Neural progenitor cell (in vitro differentiated cells): ENCODE measurements around the gene KIRREL3.

ENCODE experiments used
- EZH2 ChIP-seq: fragments of 200-600 bp; sonication (generic); IDR thresholded peaks from 2 replicates; pipeline ENCODE4 v1.6.1; 2017; ENCODE audit warnings: antibody characterized with exemption, mild to moderate bottlenecking, moderate library complexity
- EZH2phosphoT487 ChIP-seq: fragments of 200-600 bp; sonication (generic); IDR thresholded peaks from 2 replicates; pipeline ENCODE4 v1.6.1; 2017; ENCODE audit warnings: antibody characterized with exemption
- TF ChIP-seq, protein P1 (sequence below): fragments of 200-600 bp; sonication (generic); IDR thresholded peaks from 2 replicates; pipeline ENCODE4 v1.5.1; 2017; ENCODE audit warnings: antibody characterized with exemption, mild to moderate bottlenecking

DNA sequence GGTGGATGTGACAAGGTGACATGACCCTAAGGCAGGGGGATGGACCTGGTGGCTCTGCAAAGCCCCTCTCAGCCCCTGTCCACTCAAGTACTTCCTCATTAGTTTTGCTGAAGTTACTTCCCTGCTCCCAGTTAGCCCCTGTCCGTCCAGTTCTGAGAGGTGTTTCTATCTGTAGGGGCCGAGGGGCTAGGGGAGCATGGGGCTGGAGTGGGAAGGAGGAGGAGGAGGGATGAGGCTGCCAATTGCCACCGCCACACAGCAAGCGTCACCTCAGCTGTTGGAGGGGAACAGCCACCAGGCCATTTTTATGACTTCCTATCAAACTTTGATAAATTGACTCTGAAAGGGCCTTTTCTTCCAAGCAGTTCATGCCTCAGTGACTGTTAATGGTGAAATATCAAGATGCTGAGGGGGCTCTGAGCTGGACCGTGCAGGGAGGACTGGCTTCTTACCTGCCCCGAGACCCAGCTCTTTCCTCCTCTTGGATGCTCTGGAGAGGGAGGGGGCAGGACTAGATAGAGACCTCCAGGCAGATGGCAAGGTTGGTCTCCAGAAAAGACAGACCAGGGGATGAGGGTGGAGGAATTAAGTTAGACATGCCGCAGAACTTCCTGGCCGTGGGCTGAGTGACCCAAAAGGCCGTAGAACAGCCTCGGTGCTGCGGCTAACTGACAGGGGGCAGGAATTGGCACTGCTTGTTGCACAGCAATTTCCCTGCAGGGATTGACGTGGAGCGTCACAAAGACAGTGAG lies 508.1 kb downstream of the KIRREL3 start:
- TF ChIP-seq, protein P1, sequence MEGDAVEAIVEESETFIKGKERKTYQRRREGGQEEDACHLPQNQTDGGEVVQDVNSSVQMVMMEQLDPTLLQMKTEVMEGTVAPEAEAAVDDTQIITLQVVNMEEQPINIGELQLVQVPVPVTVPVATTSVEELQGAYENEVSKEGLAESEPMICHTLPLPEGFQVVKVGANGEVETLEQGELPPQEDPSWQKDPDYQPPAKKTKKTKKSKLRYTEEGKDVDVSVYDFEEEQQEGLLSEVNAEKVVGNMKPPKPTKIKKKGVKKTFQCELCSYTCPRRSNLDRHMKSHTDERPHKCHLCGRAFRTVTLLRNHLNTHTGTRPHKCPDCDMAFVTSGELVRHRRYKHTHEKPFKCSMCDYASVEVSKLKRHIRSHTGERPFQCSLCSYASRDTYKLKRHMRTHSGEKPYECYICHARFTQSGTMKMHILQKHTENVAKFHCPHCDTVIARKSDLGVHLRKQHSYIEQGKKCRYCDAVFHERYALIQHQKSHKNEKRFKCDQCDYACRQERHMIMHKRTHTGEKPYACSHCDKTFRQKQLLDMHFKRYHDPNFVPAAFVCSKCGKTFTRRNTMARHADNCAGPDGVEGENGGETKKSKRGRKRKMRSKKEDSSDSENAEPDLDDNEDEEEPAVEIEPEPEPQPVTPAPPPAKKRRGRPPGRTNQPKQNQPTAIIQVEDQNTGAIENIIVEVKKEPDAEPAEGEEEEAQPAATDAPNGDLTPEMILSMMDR: no peak
- TF ChIP-seq EZH2 (no peak), EZH2phosphoT487 (no peak)
